ENCODE data around the gene TYMP. TPM values are rescaled to one million over a fixed set of nuclear protein-coding genes. Genes with fewer than 3 reads are reported as not detected.

Gene TYMP
- polyA plus RNA-seq, 1 of the 3 experiments (the other 2 are of a cell fraction) = 1.7 TPM

GRCh38 chr22:50507991-50508884 lies 21.6 kb downstream of the TYMP start, which contains the start of gene NCAPH2:
TSS of gene NCAPH2 (plus strand) at chr22:50508224. CDS start at chr22:50508338, 114 bp downstream.
- Histone ChIP-seq H3K36me3 (replicated peaks in 1 of 2; ENCODE audit: control insufficient read depth in 1 of 2, insufficient read depth in 2 of 2, low read length in 1 of 2) (peaks cover 0 to 8% of the 10 kb centered on the region in 2 experiments), H3F3A (replicated peaks; ENCODE audit: insufficient read depth) (peaks cover 6% of the 10 kb centered on the region), H3K4me2 (peak within 1 kb of the TSS; percentile 96), H3K27ac (ENCODE audit: low read depth in 2 of 2, low read length in 1 of 2) (peak within 1 kb of the TSS; percentile 75 to 83), H4K20me1 (ENCODE audit: insufficient read depth) (0 out of 2 replicates have a peak, but pooled peaks cover 4% of the 10 kb centered on the region), H2AFZ (ENCODE audit: low read depth) (peak within 1 kb of the TSS; percentile 79), H3K79me2 (ENCODE audit: insufficient read depth) (peaks cover 74% of the 10 kb centered on the region), H3K4me3 (ENCODE audit: low read depth in 2 of 2, low read length in 1 of 2) (peak within 1 kb of the TSS; percentile 81 to 85), H3K27me3 (ENCODE audit: insufficient read depth) (no peaks in the 10 kb centered on the region), H3K9me2 (no peaks in the 10 kb centered on the region), H3K4me1 (ENCODE audit: control insufficient read depth in 1 of 2, insufficient read depth in 2 of 2, low read depth in 1 of 2, low read length in 1 of 2) (peaks cover 7 to 14% of the 10 kb centered on the region in 2 experiments; a peak in 3 of 4 replicates), H3K9me3 (no peaks in the 10 kb centered on the region), H3K9ac (peak within 1 kb of the TSS; percentile 96)
- CTCF ChIA-PET = interaction anchor here (0.8 to 3.1 kb wide), 5 partner anchors 11 to 55 kb away, joined by 3 to 20 read pairs (median 12); partner anchors contain the start of genes SCO2 and SYCE3
- peak; percentile 74; the same call in 1 of the 2 replicates for TF ChIP-seq POLR2AphosphoS5 (IDR thresholded peaks at IDR 0.05; ENCODE audit: low read depth, low read length)
- TF ChIP-seq NRF1 (IDR thresholded peaks at IDR 0.05; ENCODE audit: low read depth, low read length) = peak; percentile 57
- TF ChIP-seq CHD2 (IDR thresholded peaks at IDR 0.05; ENCODE audit: low read length, partially characterized antibody) = peak; percentile 79
- no peak for TF ChIP-seq RAD21 (IDR thresholded peaks at IDR 0.05; ENCODE audit: low read length)
- TF ChIP-seq ZBTB33 (IDR thresholded peaks at IDR 0.05; ENCODE audit: borderline replicate concordance, low read depth) = 0 out of 2 replicates have a peak, but pooled peaks have one; percentile 64
- peak; percentile 66 for TF ChIP-seq ELF1 (IDR thresholded peaks at IDR 0.05)
- TF ChIP-seq JUND (IDR thresholded peaks at IDR 0.05) = no peak
- TF ChIP-seq EP300 (IDR thresholded peaks at IDR 0.05; ENCODE audit: borderline replicate concordance in 1 of 2, low read depth in 1 of 2, low read length in 1 of 2) = peak in 1 of 2 experiments; percentile 36; a peak in 1 of 4 replicates
- TF ChIP-seq TCF12 (IDR thresholded peaks at IDR 0.05) = peak; percentile 12; the same call in 1 of the 2 replicates
- TF ChIP-seq FOSL2 (IDR thresholded peaks at IDR 0.05; ENCODE audit: borderline replicate concordance, low read depth) = peak; percentile 26; the same call in 1 of the 2 replicates
- TF ChIP-seq SIN3A (IDR thresholded peaks at IDR 0.05; ENCODE audit: borderline replicate concordance, low read depth, low read length) = peak; percentile 69; the same call in 1 of the 2 replicates
- TF ChIP-seq TAF1 (IDR thresholded peaks at IDR 0.05; ENCODE audit: borderline replicate concordance, low read depth, low read length) = peak; percentile 95
- no peak for TF ChIP-seq FOXM1 (IDR thresholded peaks at IDR 0.05; ENCODE audit: low read depth)
- TF ChIP-seq MXI1 (IDR thresholded peaks at IDR 0.05; ENCODE audit: low read depth, low read length) = peak; percentile 73
- TF ChIP-seq USF2 (IDR thresholded peaks at IDR 0.05; ENCODE audit: borderline replicate concordance, low read depth, low read length) = no peak
- TF ChIP-seq MAX (IDR thresholded peaks at IDR 0.05; ENCODE audit: low read depth) = peak; percentile 83
- peak; percentile 23; the same call in 1 of the 2 replicates for TF ChIP-seq PBX3 (IDR thresholded peaks at IDR 0.05)
- no peak for TF ChIP-seq GATA2 (CRISPR knock-in tag; IDR thresholded peaks at IDR 0.05)
- no peak for TF ChIP-seq RCOR1 (IDR thresholded peaks at IDR 0.05; ENCODE audit: low read length)
- TF ChIP-seq GABPA (IDR thresholded peaks at IDR 0.05; ENCODE audit: low read depth) = peak; percentile 85
- TF ChIP-seq REST (IDR thresholded peaks at IDR 0.05; ENCODE audit: low read depth, low read length) = 0 out of 2 replicates have a peak, but pooled peaks have one; percentile 56
- TF ChIP-seq YY1 (IDR thresholded peaks at IDR 0.05; ENCODE audit: low read depth) = peak; percentile 95
- peak; percentile 100 for DNase-seq
- under 1% methylated on average over 17 of the region's 76 CpGs for WGBS (ENCODE audit: low lambda C conversion rate)
- POLR2A ChIA-PET = interaction anchor here (0.5 to 2.0 kb wide), 5 partner anchors 11 to 265 kb away, joined by 3 to 11 read pairs (median 4); partner anchors contain the start of gene SCO2

All from SK-N-SH (cell line).